AG04449 (cell line): ENCODE results near the gene GRID1.

Experiments
- CTCF ChIA-PET: fragments of 350-600 bp; formaldehyde crosslinking; extraction: SDS; loops from one replicate; lab custom pipeline; 2021; ENCODE audit warnings: antibody characterized with exemption; lab: Yijun Ruan, JAX
- POLR2A ChIA-PET: fragments of 400-600, 350-600 bp; formaldehyde crosslinking; extraction: SDS; loops from one replicate; lab custom pipeline; 2020; ENCODE audit warnings: antibody characterized with exemption, inconsistent platforms; lab: Yijun Ruan, JAX
- DNase-seq: peaks from one replicate; pipeline ENCODE4 v3.0.0-alpha.2; 2010; ENCODE audit warnings: low read depth, low spot score
- H3K4me3 ChIP-seq: 2 replicates; pipeline ENCODE4 v1.5.1; 2011; ENCODE audit warnings: low read depth, mild to moderate bottlenecking, control low read depth, low read length
- TF ChIP-seq, protein P1 (sequence below): IDR thresholded peaks from one replicate; pipeline ENCODE4 v1.5.1; 2011; ENCODE audit warnings: mild to moderate bottlenecking, moderate library complexity, low read length, control low read depth, inconsistent platforms; ENCODE audit not compliant: insufficient read depth; ENCODE audit errors: missing control alignments

The GRID1 gene

DNA sequence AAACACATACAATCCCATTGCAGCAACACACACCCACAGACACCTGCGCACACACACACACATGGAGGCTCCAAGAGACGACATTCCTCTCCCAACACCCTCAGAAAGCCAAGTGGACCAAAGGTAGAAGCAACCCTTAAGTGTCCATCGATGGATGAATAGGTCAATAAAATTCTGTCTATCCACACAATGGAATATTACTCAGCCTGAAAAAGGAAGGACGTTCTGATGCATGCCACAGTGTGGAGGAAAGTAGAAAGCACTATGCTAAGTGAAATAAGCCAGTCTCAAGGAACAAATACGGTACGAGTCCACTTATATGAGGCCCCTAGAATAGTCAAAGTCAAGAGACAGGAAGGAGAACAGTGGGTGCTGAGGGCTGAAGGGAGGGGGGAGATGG is 174.4 kb downstream of the GRID1 start:
- POLR2A ChIA-PET, result no interaction called here
- CTCF ChIA-PET, result no interaction called here
- no peak for DNase-seq
- TF ChIP-seq, protein P1, sequence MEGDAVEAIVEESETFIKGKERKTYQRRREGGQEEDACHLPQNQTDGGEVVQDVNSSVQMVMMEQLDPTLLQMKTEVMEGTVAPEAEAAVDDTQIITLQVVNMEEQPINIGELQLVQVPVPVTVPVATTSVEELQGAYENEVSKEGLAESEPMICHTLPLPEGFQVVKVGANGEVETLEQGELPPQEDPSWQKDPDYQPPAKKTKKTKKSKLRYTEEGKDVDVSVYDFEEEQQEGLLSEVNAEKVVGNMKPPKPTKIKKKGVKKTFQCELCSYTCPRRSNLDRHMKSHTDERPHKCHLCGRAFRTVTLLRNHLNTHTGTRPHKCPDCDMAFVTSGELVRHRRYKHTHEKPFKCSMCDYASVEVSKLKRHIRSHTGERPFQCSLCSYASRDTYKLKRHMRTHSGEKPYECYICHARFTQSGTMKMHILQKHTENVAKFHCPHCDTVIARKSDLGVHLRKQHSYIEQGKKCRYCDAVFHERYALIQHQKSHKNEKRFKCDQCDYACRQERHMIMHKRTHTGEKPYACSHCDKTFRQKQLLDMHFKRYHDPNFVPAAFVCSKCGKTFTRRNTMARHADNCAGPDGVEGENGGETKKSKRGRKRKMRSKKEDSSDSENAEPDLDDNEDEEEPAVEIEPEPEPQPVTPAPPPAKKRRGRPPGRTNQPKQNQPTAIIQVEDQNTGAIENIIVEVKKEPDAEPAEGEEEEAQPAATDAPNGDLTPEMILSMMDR, result no peak
- H3K4me3 ChIP-seq, result no peak overlapping the region

DNA sequence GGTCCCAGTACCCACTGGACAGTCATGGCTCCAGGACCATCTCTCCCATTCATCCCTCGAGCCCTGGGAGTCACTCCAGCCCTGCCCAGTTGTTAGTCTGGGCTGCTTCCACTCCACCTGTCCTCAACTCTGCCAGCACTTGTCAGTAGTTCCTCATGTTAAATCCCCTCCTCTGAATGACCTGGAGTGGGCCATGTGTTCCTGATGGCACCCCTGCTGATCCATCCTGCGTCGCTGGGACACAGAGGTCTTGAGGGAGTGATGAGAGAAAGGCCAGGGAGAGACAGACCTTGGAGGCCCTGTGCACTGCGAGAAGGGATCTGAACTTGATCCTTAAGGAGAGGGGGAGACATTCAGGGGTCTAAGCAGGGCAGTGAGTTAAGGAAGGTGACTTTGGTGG is 174.9 kb downstream of the GRID1 start:
- TF ChIP-seq, protein P1, result no peak
- ChIA-PET CTCF (no interaction called here), POLR2A (no interaction called here)
- DNase-seq, result no peak
- no peak overlapping the region for H3K4me3 ChIP-seq

DNA sequence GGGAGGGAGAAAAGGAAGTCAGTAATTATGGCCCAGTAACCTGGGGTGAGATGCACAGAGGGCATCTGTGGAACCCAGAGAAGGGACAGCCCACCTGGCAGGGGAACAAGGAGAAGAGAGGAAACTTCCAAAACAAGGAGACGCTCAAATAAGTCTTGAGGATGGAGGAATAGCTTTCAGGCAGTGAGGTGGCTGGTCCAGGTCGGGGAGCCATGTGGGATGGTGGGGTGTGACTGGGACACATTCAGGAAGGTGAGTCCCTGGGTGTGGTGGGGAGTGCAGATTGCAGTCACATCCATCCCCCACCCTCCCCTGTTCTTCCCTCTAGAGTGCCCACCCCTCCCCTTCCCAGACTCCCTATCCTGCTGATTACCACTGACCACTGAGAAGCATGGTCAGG is 175.4 kb downstream of the GRID1 start:
- H3K4me3 ChIP-seq, result no peak overlapping the region
- no peak for DNase-seq
- ChIA-PET POLR2A (no interaction called here), CTCF (no interaction called here)
- TF ChIP-seq, protein P1, result no peak

DNA sequence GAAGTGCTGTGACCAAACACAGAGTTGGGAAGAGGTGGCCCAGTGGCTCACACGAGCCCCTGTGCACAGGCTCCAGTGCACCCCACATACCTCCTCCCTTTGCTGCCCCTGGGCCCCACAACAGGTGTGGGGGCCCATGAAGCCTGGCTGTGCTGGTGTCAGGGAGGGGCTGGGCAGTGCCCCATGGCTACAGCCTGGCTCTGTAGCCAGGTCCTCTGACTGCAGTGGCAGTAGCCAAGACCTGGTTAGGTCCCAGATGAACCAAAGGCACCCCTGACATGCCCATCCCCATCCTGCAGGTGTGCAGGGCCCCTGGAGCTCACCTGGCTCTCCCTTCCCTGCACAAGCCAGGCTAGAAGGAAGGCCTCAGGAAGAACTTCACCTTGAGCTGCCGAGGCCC is 176.3 kb downstream of the GRID1 start:
- ChIA-PET CTCF (no interaction called here), POLR2A (no interaction called here)
- no peak overlapping the region for H3K4me3 ChIP-seq
- TF ChIP-seq, protein P1, result no peak
- no peak for DNase-seq

DNA sequence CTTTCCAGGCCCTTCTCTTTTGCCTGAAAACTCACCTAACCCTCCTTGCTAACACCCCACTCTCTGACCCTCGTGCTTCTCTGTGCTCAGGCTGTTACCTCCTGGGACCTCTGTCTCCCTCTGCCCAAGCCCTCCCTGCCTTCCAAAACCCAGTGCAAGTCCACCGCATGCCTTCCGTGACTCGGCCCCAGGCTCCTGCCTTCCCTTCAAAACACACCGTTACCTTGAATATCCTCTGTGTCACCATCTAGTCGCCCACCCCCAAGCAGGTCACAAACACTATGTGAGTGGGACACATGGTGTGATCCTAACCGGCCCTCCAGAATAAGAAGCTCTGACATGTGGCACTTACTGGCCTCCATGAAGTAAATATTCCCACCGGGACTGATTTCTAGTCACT is 176.7 kb downstream of the GRID1 start:
- ChIA-PET POLR2A (no interaction called here), CTCF (no interaction called here)
- DNase-seq, result no peak
- H3K4me3 ChIP-seq, result no peak overlapping the region
- TF ChIP-seq, protein P1, result no peak

DNA sequence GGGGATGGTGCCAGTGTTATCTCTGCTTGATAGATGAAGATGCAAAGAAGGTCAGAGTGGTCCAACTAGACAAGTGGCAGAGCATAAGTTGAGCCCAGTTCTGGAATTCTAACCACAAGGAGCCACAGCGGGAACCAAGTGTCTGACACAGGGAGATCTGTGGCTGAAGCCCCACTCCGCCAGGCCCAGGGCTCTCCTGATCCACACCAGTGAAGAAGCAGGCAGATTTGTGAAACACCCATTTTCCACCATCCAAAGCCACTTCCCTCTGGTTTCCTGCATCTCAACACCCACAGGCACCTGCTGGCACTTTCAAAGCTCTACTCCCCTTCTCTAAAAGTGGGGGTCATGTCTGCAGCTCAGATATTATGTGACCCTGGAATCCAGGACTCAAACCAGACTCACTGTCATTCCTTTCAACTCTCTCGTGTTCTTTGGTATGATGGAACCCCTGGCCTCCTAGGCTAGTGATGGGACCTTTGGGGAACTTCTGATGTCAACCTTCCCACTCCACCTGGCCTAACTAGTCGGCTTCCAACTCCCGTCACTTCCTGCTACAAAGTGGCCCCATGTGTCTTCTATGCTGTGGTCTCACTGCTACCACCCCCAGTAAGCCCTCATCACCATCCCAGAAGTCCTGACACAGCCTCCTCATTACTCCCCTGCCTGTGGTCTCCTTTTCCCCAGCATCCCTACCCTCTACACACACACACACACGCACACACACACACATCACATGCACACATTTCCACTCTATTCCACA is 177.6 kb downstream of the GRID1 start:
- no peak overlapping the region for H3K4me3 ChIP-seq
- no peak for DNase-seq
- TF ChIP-seq, protein P1, result no peak
- ChIA-PET POLR2A (no interaction called here), CTCF (no interaction called here)
